Hepatocyte (in vitro differentiated cells): ENCODE results near the gene NDUFB7. TPM values are rescaled to one million over a fixed set of nuclear protein-coding genes. Genes with fewer than 3 reads are reported as not detected.
A peak's percentile ranks its signal among the peaks of the same experiment; 100 is the strongest.

Experiments used
- DNase-seq: peaks from one replicate; pipeline ENCODE4 v3.0.0-alpha.2; 2016; ENCODE audit warnings: low spot score
- H2AFZ ChIP-seq: fragments of 200-600 bp; sonication (generic); 2 replicates; pipeline ENCODE4 v1.6.0; 2016; ENCODE audit warnings: antibody characterized with exemption, mild to moderate bottlenecking
- H3K27ac ChIP-seq: fragments of 200-600 bp; sonication (generic); 2 replicates; pipeline ENCODE4 v1.5.1; 2016; ENCODE audit warnings: mild to moderate bottlenecking
- H3K27me3 ChIP-seq: fragments of 200-600 bp; sonication (generic); 2 replicates; pipeline ENCODE4 v1.6.1; 2016
- H3K36me3 ChIP-seq: fragments of 200-600 bp; sonication (generic); replicated peaks from 2 replicates; pipeline ENCODE4 v1.5.1; 2016; ENCODE audit warnings: low read depth; ENCODE audit not compliant: insufficient read depth
- H3K4me1 ChIP-seq: fragments of 200-600 bp; sonication (generic); 2 replicates; pipeline ENCODE4 v1.5.1; 2016; ENCODE audit warnings: mild to moderate bottlenecking, moderate library complexity; ENCODE audit not compliant: insufficient read depth
- H3K4me2 ChIP-seq: fragments of 200-600 bp; sonication (generic); 2 replicates; pipeline ENCODE4 v1.6.0; 2016
- H3K4me3 ChIP-seq: fragments of 200-600 bp; sonication (generic); 2 replicates; pipeline ENCODE4 v1.5.1; 2016; ENCODE audit warnings: mild to moderate bottlenecking
- H3K79me2 ChIP-seq: fragments of 200-600 bp; sonication (generic); 2 replicates; pipeline ENCODE4 v1.6.0; 2017; ENCODE audit warnings: mild to moderate bottlenecking
- H3K9me2 ChIP-seq: fragments of 200-600 bp; sonication (generic); replicated peaks from 2 replicates; pipeline ENCODE4 v1.6.0; 2017; ENCODE audit warnings: mild to moderate bottlenecking; ENCODE audit not compliant: insufficient read depth
- H3K9me3 ChIP-seq: fragments of 200-600 bp; sonication (generic); 2 replicates; pipeline ENCODE4 v1.5.1; 2016; ENCODE audit warnings: low read depth, mild to moderate bottlenecking
- H4K20me1 ChIP-seq: fragments of 200-600 bp; sonication (generic); 2 replicates; pipeline ENCODE4 v1.6.0; 2016; ENCODE audit warnings: mild to moderate bottlenecking; ENCODE audit not compliant: insufficient read depth, poor library complexity, severe bottlenecking
- CTCF ChIP-seq: fragments of 200-600 bp; sonication (generic); IDR thresholded peaks from 2 replicates; pipeline ENCODE4 v1.5.1; 2016; ENCODE audit warnings: antibody characterized with exemption, mild to moderate bottlenecking; ENCODE audit not compliant: poor library complexity
- EZH2 ChIP-seq: fragments of 200-600 bp; sonication (generic); IDR thresholded peaks from 2 replicates; pipeline ENCODE4 v1.6.1; 2016; ENCODE audit warnings: antibody characterized with exemption, mild to moderate bottlenecking, borderline replicate concordance
- EZH2phosphoT487 ChIP-seq: fragments of 200-600 bp; sonication (generic); IDR thresholded peaks from one replicate; pipeline ENCODE4 v1.6.1; 2018; ENCODE audit warnings: antibody characterized with exemption, mild to moderate bottlenecking, low read depth, moderate library complexity; ENCODE audit not compliant: unreplicated experiment, severe bottlenecking
- WGBS: methylation state at CpG from one replicate; pipeline ENCODE4 v1.1.6; 2016; ENCODE audit warnings: low lambda C conversion rate; ENCODE audit errors: missing lambda C conversion rate; 5-methylcytosine and 5-hydroxymethylcytosine counted together
- polyA plus RNA-seq: library from polyadenylated mRNA; unstranded; fragments of >200 nt; fragmentation: Nextera tagmentation; extraction: Ambion mirVana; gene quantifications from 2 replicates; pipeline ENCODE4 v1.2.1, GENCODE V29; 2016
- total RNA-seq: library from RNA; depleted of rRNA; stranded (reverse); fragments of >200 nt; gene quantifications from 2 replicates; pipeline ENCODE4 v1.2.3, GENCODE V29; 2014

The NDUFB7 gene
- total and polyA plus RNA-seq, 2 experiments from 2014 or later, result 201 to 354 TPM

- no peaks in the 10 kb centered on the region for H3K36me3 ChIP-seq
- no peaks in the 10 kb centered on the region for H3K9me3 ChIP-seq
- no peaks in the 10 kb centered on the region for H4K20me1 ChIP-seq
- peak overlapping the region; percentile 80 for H3K4me2 ChIP-seq
- peaks cover 4% of the 10 kb centered on the region for H3K4me1 ChIP-seq
- no peak for TF ChIP-seq CTCF
- no peak for TF ChIP-seq EZH2phosphoT487
- TF ChIP-seq EZH2, result no peak
- H3K27me3 ChIP-seq, result no peaks in the 10 kb centered on the region
- peak overlapping the region; percentile 34 for H2AFZ ChIP-seq
- peak overlapping the region; percentile 76 for H3K27ac ChIP-seq
- H3K9me2 ChIP-seq, result no peaks in the 10 kb centered on the region
- peak; percentile 87 for DNase-seq
- H3K79me2 ChIP-seq, result peaks cover 46% of the 10 kb centered on the region
- under 1% methylated on average over 18 of the region's 18 CpGs for WGBS
- H3K4me3 ChIP-seq, result peak overlapping the region; percentile 54
Measured at GRCh38 chr19:14530005-14530348, 41.9 kb downstream of the NDUFB7 start.

GRCh38 chr19:14529254-14530004 is 42.4 kb downstream of the NDUFB7 start, which contains the start of gene TECR:
TSS of gene TECR (plus strand) at chr19:14529594. CDS start at chr19:14529697, 103 bp downstream.
- Histone ChIP-seq H3K27me3 (no peaks in the 10 kb centered on the region), H2AFZ (peak within 1 kb of the TSS; percentile 45), H3K9me3 (no peaks in the 10 kb centered on the region), H3K36me3 (no peaks in the 10 kb centered on the region), H3K4me2 (peak within 1 kb of the TSS; percentile 80), H3K27ac (peak within 1 kb of the TSS; percentile 76), H3K9me2 (no peaks in the 10 kb centered on the region), H3K4me1 (peaks cover 4% of the 10 kb centered on the region), H4K20me1 (no peaks in the 10 kb centered on the region), H3K79me2 (peaks cover 40% of the 10 kb centered on the region), H3K4me3 (peak within 1 kb of the TSS; percentile 54)
- 1% methylated on average over 58 of the region's 59 CpGs for WGBS
- TF ChIP-seq EZH2 (no peak), EZH2phosphoT487 (no peak), CTCF (peak; percentile 13)
- DNase-seq, result peak; percentile 100

GRCh38 chr19:14528419-14529253 is 43.2 kb downstream of the NDUFB7 start:
- Histone ChIP-seq H3K4me2 (peak overlapping the region; percentile 72), H3K4me3 (peak overlapping the region; percentile 3), H3K79me2 (peaks cover 35% of the 10 kb centered on the region), H3K4me1 (peaks cover 4% of the 10 kb centered on the region), H3K36me3 (no peaks in the 10 kb centered on the region), H3K9me2 (no peaks in the 10 kb centered on the region), H3K27ac (no peak overlapping the region), H3K9me3 (no peaks in the 10 kb centered on the region), H3K27me3 (no peaks in the 10 kb centered on the region), H2AFZ (peak overlapping the region; percentile 45), H4K20me1 (no peaks in the 10 kb centered on the region)
- DNase-seq, result no peak
- TF ChIP-seq CTCF (no peak), EZH2phosphoT487 (no peak), EZH2 (no peak)
- 48% methylated on average over 38 of the region's 39 CpGs for WGBS
